Activated CD4-positive, CD25-positive, alpha-beta regulatory T cell treated with anti-CD3 and anti-CD28 coated beads, Interleukin-2, amount 50 U/mL, for 16 hours (primary cell): ENCODE results near the gene EPAS1.

ENCODE experiments used
- DNase-seq: peaks from one replicate; pipeline ENCODE4 v3.0.0-alpha.2; 2020; ENCODE audit warnings: low read depth, low spot score

The EPAS1 gene

GRCh38 chr2:46409756-46410155, 112.5 kb downstream of the EPAS1 start:
- no peak for DNase-seq

- DNase-seq = no peak
Observed at GRCh38 chr2:46410273-46411244, 113.4 kb downstream of the EPAS1 start.

- no peak for DNase-seq
Observed at GRCh38 chr2:46411245-46411641, 114.0 kb downstream of the EPAS1 start.

GRCh38 chr2:46411985-46412384, 114.8 kb downstream of the EPAS1 start:
- DNase-seq = no peak

GRCh38 chr2:46413111-46413510, 115.9 kb downstream of the EPAS1 start:
- DNase-seq = no peak

- no peak for DNase-seq
Observed at GRCh38 chr2:46413631-46414030, 116.4 kb downstream of the EPAS1 start.

- DNase-seq = no peak
Observed at GRCh38 chr2:46414701-46415100, 117.5 kb downstream of the EPAS1 start.

- DNase-seq = no peak
Observed at GRCh38 chr2:46416280-46416679, 119.1 kb downstream of the EPAS1 start.

- no peak for DNase-seq
Observed at GRCh38 chr2:46416739-46417403, 119.7 kb downstream of the EPAS1 start.

GRCh38 chr2:46420945-46421344, 123.7 kb downstream of the EPAS1 start:
- DNase-seq = no peak

GRCh38 chr2:46421361-46421760, 124.2 kb downstream of the EPAS1 start:
- DNase-seq = no peak

- DNase-seq = no peak
Observed at GRCh38 chr2:46422717-46423394, 125.6 kb downstream of the EPAS1 start.

GRCh38 chr2:46424937-46425336, 127.7 kb downstream of the EPAS1 start:
- no peak for DNase-seq

- no peak for DNase-seq
Observed at GRCh38 chr2:46428911-46429436, 131.8 kb downstream of the EPAS1 start.

- no peak for DNase-seq
Observed at GRCh38 chr2:46430413-46430812, 133.2 kb downstream of the EPAS1 start.

- DNase-seq = no peak
Observed at GRCh38 chr2:46430992-46431391, 133.8 kb downstream of the EPAS1 start.

- no peak for DNase-seq
Observed at GRCh38 chr2:46431481-46432235, 134.5 kb downstream of the EPAS1 start.

GRCh38 chr2:46434851-46435273, 137.7 kb downstream of the EPAS1 start:
- no peak for DNase-seq

- no peak for DNase-seq
Observed at GRCh38 chr2:46435353-46435752, 138.1 kb downstream of the EPAS1 start.

- DNase-seq = no peak
Observed at GRCh38 chr2:46435796-46436360, 138.7 kb downstream of the EPAS1 start.
